HG03045 (cell line): ENCODE results near the gene POLD2.

ENCODE experiments used
- ATAC-seq: cut with Tn5 transposase; IDR thresholded peaks from one replicate; pipeline ENCODE4 v1.9.1; 2021; ENCODE audit warnings: mild to moderate bottlenecking, moderate library complexity; ENCODE audit not compliant: unreplicated experiment

Gene POLD2

GRCh38 chr7:44103566-44103922 lies 19.8 kb downstream of the POLD2 start:
- no peak for ATAC-seq

- no peak for ATAC-seq
These were observed 20.3 kb downstream of the POLD2 start for GRCh38 chr7:44102846-44103565.

DNA sequence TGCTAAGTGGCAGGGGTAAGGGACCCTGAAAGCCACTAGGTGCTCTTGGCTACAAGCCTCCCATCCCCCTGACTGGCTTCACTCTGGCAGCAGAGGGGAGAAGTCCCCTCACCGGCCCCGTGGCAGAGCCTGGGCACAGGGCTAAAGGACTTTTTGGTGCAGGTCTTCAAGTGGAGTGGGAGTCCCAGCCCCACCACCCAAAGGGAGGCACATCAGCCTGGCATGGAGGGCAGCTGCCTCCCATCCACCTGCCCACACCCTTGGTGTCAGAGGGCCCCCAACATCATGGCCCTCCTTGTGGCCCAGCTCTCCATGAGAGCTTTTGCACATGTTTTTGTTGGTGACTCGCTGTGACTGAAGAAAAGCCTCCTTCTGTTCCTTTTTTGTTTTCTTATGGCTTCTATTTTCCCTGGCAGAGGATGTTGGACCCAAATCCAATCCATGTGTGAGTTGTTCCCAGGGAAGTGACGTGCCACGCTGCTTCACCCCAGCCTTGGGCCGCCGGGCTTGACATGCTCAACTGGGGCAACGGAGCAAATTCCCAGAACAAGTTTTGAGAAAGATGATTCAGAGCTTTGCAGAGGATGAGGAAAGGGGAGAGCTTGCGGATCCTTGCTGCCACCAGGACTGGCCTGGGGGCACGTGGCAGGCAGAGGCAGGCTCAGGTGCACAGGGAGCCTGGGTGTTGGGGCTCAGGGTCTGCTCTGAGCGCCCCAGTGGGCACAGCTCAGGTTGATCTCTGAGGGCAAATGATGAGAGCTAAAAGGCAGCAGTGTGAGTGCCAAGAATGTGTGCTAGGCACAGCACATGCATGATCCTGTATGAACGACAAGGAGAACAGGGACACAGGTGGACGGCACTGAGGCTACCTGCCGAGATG lies 21.1 kb downstream of the POLD2 start:
- ATAC-seq = no peak

- ATAC-seq = no peak
These were observed 21.9 kb downstream of the POLD2 start for GRCh38 chr7:44101303-44101965.

DNA sequence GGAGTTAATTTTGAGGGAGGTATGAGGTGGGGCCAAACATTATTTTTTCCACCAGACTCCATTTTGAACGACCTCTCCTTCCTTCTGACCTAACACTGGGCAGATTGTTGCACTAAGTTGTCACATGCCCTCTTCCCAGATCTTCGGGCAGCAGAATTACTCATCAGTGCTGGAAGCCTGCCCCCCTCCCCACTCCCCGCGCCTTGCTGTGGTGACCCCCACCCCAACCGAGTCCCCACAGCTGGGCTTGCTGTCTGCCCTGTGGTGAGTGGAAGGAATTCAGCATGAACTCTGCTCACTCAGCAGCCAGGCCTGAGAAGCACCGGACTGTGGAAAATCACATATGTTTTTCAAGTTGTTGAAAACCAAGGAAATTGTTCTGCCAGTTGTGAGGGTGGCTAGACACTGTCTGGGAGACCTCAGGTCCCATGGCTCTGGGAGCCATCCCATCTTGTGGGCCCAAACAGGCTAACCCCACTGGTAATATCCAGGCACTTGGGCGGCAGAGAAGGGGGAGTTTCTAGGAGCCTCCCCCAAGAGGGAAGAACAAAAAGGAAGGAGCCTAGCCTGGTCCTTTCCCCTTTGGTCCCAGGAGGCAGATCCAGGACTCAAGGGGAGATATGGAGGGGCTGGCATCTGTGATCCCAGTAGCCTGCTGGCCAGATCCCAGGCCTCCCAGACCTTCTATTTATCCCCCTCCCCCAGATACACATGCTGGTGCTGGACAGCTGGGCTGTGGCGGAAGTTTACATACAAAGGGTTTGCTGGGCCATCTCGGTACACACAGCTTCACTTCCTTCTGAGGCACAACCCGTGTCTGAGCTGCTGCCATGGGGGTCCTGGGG lies 22.7 kb downstream of the POLD2 start:
- ATAC-seq = no peak

DNA sequence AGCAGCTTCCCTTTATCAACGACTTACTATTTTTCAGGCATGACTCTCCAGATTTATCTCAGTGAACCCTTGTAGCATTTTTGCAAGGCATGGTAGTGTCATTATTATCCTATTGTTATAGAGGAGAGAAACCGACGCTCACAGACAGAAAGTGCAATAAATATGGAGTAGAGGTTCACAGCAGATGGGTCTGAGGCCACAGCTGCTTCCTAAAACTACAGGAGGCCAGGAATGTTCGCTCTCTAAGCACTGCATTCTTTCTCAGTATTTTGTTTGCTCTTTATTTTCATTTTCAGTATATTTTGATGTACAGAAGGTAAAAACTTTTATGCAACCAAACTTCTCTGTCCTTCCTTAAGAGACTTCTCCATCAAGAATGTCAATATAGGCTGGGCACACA lies 23.7 kb downstream of the POLD2 start:
- no peak for ATAC-seq

DNA sequence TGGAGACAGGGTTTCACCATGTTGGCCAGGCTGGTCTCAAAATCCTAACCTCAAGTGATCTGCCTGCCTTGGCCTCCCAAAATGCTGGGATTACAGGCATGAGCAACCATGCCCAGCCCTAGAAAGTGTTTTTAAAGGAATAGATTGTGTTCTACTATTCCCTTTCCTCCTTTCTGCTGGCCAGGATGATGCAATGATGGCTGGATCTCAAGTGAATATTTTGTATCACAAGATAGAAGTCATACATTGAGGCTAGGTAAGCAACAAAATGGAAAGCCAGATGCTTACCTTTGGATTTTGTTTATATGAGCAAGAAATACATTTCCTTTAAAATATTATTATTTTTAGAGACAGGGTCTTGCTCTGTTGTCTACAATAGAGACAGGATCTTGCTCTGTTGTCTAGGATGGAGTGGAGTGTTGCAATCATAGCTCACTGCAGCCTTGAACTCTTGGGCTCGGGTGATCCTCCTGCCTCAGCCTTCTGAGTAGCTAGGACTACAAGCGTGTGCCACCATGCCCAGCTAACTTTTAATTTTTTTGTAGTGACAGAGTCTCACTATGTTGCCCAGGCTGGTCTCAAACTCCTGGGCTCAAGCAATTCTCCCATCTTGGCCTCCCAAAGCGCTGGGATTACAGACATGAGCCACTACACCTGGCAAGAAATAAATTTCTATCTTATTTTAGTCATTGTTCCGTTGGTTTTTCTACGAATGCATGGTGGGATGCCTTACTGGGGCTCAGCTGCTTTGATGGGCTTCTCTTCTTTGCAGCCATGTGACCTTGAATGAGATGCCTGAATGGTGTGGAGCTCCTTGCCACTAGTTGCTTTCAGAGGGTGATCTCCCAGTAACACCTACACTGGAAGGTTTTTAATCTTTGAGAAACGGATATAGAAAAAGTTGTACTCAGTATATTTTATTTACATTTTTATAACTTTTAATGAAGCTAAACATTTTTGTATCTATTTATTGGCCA lies 25.0 kb downstream of the POLD2 start:
- ATAC-seq = no peak

DNA sequence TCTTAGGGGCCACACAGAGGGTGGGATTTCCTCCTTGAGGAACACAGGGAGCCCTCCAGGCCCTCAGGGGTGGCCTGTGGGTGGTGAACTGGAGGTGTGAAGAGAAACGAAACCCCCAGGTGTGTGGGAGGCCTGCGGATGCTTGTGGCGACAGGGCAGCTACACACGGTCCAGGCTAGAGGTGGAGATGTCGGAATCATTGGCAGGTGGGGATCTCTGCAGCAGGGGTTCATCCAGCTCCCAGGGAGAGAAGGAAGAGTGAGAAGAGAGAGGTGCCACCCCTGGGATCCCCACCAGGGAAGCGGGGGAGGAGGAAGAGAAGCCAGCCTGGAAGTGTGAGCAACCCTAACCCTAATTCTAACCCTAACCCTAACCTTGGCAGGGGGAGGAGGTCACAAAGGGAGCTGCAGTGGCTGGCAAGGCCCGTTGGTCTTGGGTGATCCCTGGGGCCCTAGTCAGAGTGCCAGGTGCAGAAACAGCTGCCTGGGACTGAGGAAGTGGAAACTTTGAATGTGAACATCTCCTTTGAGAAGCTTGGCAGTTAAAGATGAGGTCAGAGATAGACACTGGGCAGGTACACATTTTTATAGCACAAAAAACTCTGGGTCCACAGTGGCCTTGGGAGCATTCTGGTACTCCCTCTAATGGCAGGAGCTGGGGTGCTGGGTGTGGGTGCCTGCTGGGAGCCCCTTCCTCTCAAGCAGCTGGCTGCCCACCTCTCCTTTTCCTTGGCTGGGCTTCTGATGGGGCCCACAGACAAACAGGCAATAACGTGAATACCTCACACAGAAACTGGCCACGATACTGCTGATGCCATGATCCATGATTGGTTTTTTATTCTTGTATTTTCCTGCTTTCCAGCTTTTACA lies 26.1 kb downstream of the POLD2 start:
- ATAC-seq = no peak

DNA sequence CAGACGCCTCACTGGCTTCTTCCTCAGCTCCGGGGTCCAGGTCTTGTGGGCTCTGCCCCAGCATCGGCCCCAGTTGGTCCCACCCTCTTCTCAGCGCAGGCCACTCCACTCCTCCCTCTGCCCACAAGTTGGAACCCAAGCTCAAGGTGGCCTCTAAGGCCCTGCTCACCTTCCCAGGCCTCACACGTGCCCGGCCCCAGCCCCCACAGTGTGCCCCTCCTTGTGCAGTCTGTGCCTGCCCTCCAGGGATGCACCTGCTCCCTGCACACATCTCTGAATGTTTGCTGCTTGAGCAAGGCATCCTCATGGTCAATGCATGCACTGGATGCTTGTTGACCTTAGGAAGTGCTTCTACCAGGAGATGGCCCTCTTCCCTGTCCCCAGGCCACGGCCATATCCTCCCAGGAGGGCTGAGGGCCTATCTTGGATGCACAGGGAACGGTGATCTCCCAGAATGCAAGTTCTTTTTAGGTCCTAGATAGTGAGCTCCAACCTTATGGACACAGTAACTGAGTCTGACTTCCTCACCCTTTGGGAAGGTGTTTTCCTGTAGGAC lies 26.9 kb downstream of the POLD2 start:
- no peak for ATAC-seq

- no peak for ATAC-seq
These were observed 27.6 kb downstream of the POLD2 start for GRCh38 chr7:44095781-44096180.

GRCh38 chr7:44094883-44095592 lies 28.3 kb downstream of the POLD2 start:
- no peak for ATAC-seq

GRCh38 chr7:44094365-44094764 lies 29.0 kb downstream of the POLD2 start:
- no peak for ATAC-seq

- no peak for ATAC-seq
These were observed 30.2 kb downstream of the POLD2 start for GRCh38 chr7:44093102-44093641.

- ATAC-seq = no peak
These were observed 35.2 kb downstream of the POLD2 start for GRCh38 chr7:44087911-44088838.

- ATAC-seq = no peak
These were observed 36.7 kb downstream of the POLD2 start for GRCh38 chr7:44086627-44087026.

- ATAC-seq = no peak
These were observed 37.8 kb downstream of the POLD2 start for GRCh38 chr7:44085546-44085945.
